ENCODE data around the gene KRTAP20-4.

DNA sequence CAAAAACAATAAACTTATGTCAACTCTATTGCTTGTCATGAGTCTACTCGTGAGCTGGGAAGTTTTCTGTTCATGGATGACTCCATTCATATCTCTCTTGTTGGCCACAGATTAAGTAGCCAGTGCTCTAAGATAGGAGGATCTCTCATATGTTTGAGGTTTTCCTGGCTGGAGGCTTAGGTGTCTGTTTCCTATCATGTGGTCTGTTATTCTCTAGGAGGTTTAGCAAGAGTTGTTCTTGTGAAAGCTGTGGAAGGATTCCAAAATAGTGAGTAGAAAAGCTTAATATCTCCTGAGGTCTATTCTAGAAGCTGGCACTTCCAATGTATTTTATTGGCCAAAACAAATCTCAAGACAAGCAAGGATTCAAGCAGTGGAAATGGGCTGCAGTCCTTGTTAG lies 8.8 kb downstream of the KRTAP20-4 start:
- no peak for TF ChIP-seq POLR2A (IDR thresholded peaks at IDR 0.05)
- TF ChIP-seq, protein P1, sequence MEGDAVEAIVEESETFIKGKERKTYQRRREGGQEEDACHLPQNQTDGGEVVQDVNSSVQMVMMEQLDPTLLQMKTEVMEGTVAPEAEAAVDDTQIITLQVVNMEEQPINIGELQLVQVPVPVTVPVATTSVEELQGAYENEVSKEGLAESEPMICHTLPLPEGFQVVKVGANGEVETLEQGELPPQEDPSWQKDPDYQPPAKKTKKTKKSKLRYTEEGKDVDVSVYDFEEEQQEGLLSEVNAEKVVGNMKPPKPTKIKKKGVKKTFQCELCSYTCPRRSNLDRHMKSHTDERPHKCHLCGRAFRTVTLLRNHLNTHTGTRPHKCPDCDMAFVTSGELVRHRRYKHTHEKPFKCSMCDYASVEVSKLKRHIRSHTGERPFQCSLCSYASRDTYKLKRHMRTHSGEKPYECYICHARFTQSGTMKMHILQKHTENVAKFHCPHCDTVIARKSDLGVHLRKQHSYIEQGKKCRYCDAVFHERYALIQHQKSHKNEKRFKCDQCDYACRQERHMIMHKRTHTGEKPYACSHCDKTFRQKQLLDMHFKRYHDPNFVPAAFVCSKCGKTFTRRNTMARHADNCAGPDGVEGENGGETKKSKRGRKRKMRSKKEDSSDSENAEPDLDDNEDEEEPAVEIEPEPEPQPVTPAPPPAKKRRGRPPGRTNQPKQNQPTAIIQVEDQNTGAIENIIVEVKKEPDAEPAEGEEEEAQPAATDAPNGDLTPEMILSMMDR (IDR thresholded peaks at IDR 0.05) = no peak

All from Peyer's patch (tissue), 4 donors.